GM19395 (cell line): Measurements from ENCODE around the gene PIM1.
A peak's percentile ranks its signal among the peaks of the same experiment; 100 is the strongest.
"Not testable (repeated sequence)": the region's sequence is repeated elsewhere in the genome, so short reads cannot be mapped to it uniquely, and the experiment has no call there.

Source experiments
- ATAC-seq: cut with Tn5 transposase; IDR thresholded peaks from one replicate; pipeline ENCODE4 v1.9.1; 2021; ENCODE audit warnings: mild to moderate bottlenecking, moderate library complexity; ENCODE audit not compliant: unreplicated experiment

PIM1 gene

GRCh38 chr6:37169496-37170272 lies at the start of gene PIM1:
PIM1 (plus strand) TSS chr6:37170152; CDS start chr6:37170576, 424 bp downstream.
- peak; percentile 60 for ATAC-seq

- ATAC-seq = no peak
Observed at GRCh38 chr6:37121556-37121955, 48.4 kb upstream of the PIM1 start.

GRCh38 chr6:37122861-37123260 lies 47.1 kb upstream of the PIM1 start:
- no peak for ATAC-seq

- no peak for ATAC-seq
Observed at GRCh38 chr6:37123957-37124729, 45.8 kb upstream of the PIM1 start.

GRCh38 chr6:37125774-37126492 lies 44.0 kb upstream of the PIM1 start:
- no peak for ATAC-seq

- no peak for ATAC-seq
Observed at GRCh38 chr6:37126493-37126958, 43.4 kb upstream of the PIM1 start.

GRCh38 chr6:37126961-37127616 lies 42.9 kb upstream of the PIM1 start:
- ATAC-seq = no peak

- ATAC-seq = no peak
Observed at GRCh38 chr6:37127961-37128862, 41.7 kb upstream of the PIM1 start.

- not testable (repeated sequence) for ATAC-seq
Observed at GRCh38 chr6:37128863-37129443, 41.0 kb upstream of the PIM1 start.

- no peak for ATAC-seq
Observed at GRCh38 chr6:37129566-37129965, 40.4 kb upstream of the PIM1 start.

GRCh38 chr6:37130704-37131103 lies 39.2 kb upstream of the PIM1 start:
- no peak for ATAC-seq

- ATAC-seq = no peak
Observed at GRCh38 chr6:37131104-37131959, 38.6 kb upstream of the PIM1 start.

- no peak for ATAC-seq
Observed at GRCh38 chr6:37131960-37132253, 38.0 kb upstream of the PIM1 start.

GRCh38 chr6:37134036-37134395 lies 35.9 kb upstream of the PIM1 start:
- no peak for ATAC-seq

GRCh38 chr6:37134396-37135191 lies 35.4 kb upstream of the PIM1 start:
- no peak for ATAC-seq

- no peak for ATAC-seq
Observed at GRCh38 chr6:37135835-37136694, 33.9 kb upstream of the PIM1 start.

GRCh38 chr6:37136821-37137200 lies 33.1 kb upstream of the PIM1 start:
- no peak for ATAC-seq
